ENCODE results near the gene GRAP2. TPM values are rescaled to one million over a fixed set of nuclear protein-coding genes. Genes with fewer than 3 reads are reported as not detected.

GRAP2 gene
- polyA plus RNA-seq, 3 donors = 0.05 to 4.2 (median 0.97) TPM

GRCh38 chr22:39997421-39997820 is 96.5 kb downstream of the GRAP2 start:
- no peak for TF ChIP-seq CTCF (IDR thresholded peaks at IDR 0.05)
- Histone ChIP-seq H3K4me3 (replicated peaks in 1 of 3; ENCODE audit: low read depth in 2 of 3, low read length in 3 of 3) (no peak overlapping the region), H3K27me3 (ENCODE audit: control insufficient read depth in 2 of 2, insufficient read depth in 2 of 2, low read length in 2 of 2) (peaks cover 33 to 56% of the 10 kb centered on the region in 2 donors), H3K27ac (ENCODE audit: low read depth in 1 of 2, low read length in 2 of 2) (no peak overlapping the region), H3K4me2 (replicated peaks; ENCODE audit: extremely low read depth, low read length, poor library complexity, severe bottlenecking) (no peak overlapping the region), H3K36me3 (replicated peaks in 1 of 2; ENCODE audit: control insufficient read depth in 1 of 2, insufficient read depth in 2 of 2, low read length in 2 of 2) (no peaks in the 10 kb centered on the region), H2AFZ (ENCODE audit: insufficient read depth, low read depth, low read length, poor library complexity, severe bottlenecking) (no peak overlapping the region), H3K79me2 (ENCODE audit: insufficient read depth, low read length) (no peaks in the 10 kb centered on the region), H4K20me1 (ENCODE audit: insufficient read depth, low read length) (no peaks in the 10 kb centered on the region), H3K9me3 (replicated peaks in 1 of 2; ENCODE audit: control insufficient read depth in 1 of 2, insufficient read depth in 1 of 2, low read length in 2 of 2) (no peaks in the 10 kb centered on the region), H3K4me1 (ENCODE audit: control insufficient read depth in 1 of 2, insufficient read depth in 2 of 2, low read length in 2 of 2) (peaks cover 7 to 13% of the 10 kb centered on the region in 2 donors), H3K9ac (ENCODE audit: insufficient read depth, low read length, poor library complexity, severe bottlenecking) (no peak overlapping the region)
- Mint-ChIP-seq H3K36me3 (peaks cover 0 to 5% of the 10 kb centered on the region in 2 donors), H3K4me1 (peaks cover 12% of the 10 kb centered on the region), H3K27me3 (ENCODE audit: low read depth in 3 of 3) (peaks cover 53 to 75% (median 62%) of the 10 kb centered on the region in 3 donors), H3K4me3 (peak overlapping the region in 1 of 2 donors; percentile 16), H3K9me3 (peaks cover 0 to 7% (median 2%) of the 10 kb centered on the region in 7 donors), H3K27ac (no peak overlapping the region)
- 85% methylated on average over 1 of the region's 3 CpGs for WGBS (ENCODE audit: insufficient coverage)
- intact Hi-C loops (cut with micrococcal nuclease) = loop anchor here in 1 of 2 donors (10.0 kb wide), 1 partner anchor 63 kb away; no protein-coding TSS in a partner anchor
- no peak for DNase-seq

- Mint-ChIP-seq H3K9me3 (peaks cover 0 to 7% (median 2%) of the 10 kb centered on the region in 7 donors), H3K4me3 (no peak overlapping the region), H3K27ac (no peak overlapping the region), H3K27me3 (ENCODE audit: low read depth in 3 of 3) (peaks cover 46 to 70% (median 58%) of the 10 kb centered on the region in 3 donors), H3K36me3 (peaks cover 0 to 5% of the 10 kb centered on the region in 2 donors), H3K4me1 (peaks cover 12% of the 10 kb centered on the region)
- Histone ChIP-seq H3K79me2 (ENCODE audit: insufficient read depth, low read length) (no peaks in the 10 kb centered on the region), H3K4me2 (replicated peaks; ENCODE audit: extremely low read depth, low read length, poor library complexity, severe bottlenecking) (no peak overlapping the region), H4K20me1 (ENCODE audit: insufficient read depth, low read length) (no peaks in the 10 kb centered on the region), H3K9me3 (replicated peaks in 1 of 2; ENCODE audit: control insufficient read depth in 1 of 2, insufficient read depth in 1 of 2, low read length in 2 of 2) (no peaks in the 10 kb centered on the region), H3K27me3 (ENCODE audit: control insufficient read depth in 2 of 2, insufficient read depth in 2 of 2, low read length in 2 of 2) (peaks cover 29 to 54% of the 10 kb centered on the region in 2 donors), H3K9ac (ENCODE audit: insufficient read depth, low read length, poor library complexity, severe bottlenecking) (no peak overlapping the region), H3K4me3 (replicated peaks in 1 of 3; ENCODE audit: low read depth in 2 of 3, low read length in 3 of 3) (no peak overlapping the region), H3K4me1 (ENCODE audit: control insufficient read depth in 1 of 2, insufficient read depth in 2 of 2, low read length in 2 of 2) (peaks cover 7 to 13% of the 10 kb centered on the region in 2 donors), H2AFZ (ENCODE audit: insufficient read depth, low read depth, low read length, poor library complexity, severe bottlenecking) (no peak overlapping the region), H3K27ac (ENCODE audit: low read depth in 1 of 2, low read length in 2 of 2) (no peak overlapping the region), H3K36me3 (replicated peaks in 1 of 2; ENCODE audit: control insufficient read depth in 1 of 2, insufficient read depth in 2 of 2, low read length in 2 of 2) (no peaks in the 10 kb centered on the region)
- intact Hi-C loops (cut with micrococcal nuclease) = loop anchor here in 1 of 2 donors (10.0 kb wide), 1 partner anchor 63 kb away; no protein-coding TSS in a partner anchor
- no peak for DNase-seq
- TF ChIP-seq CTCF (IDR thresholded peaks at IDR 0.05) = no peak
- 91% methylated on average over 5 of the region's 11 CpGs for WGBS (ENCODE audit: insufficient coverage)
Measured at GRCh38 chr22:39997939-39998726, 97.2 kb downstream of the GRAP2 start.

All from CD14-positive monocyte (primary cell).